Uterus (tissue), 2 donors: ENCODE measurements around the gene PNKD.

ENCODE experiments used
- CTCF ChIP-seq, 4 experiments: fragments of 200-600 bp in 2 of 4; fragments of 450-650 bp in 2 of 4; sonication (generic) in 2 of 4; IDR thresholded peaks; one replicate each; pipeline ENCODE4 v1.5.1; 2016 to 2019; ENCODE audit warnings: antibody characterized with exemption in 4 of 4, mild to moderate bottlenecking in 2 of 4, moderate library complexity in 1 of 4
- POLR2A ChIP-seq, 2 donors: fragments of 450-650 bp; IDR thresholded peaks; one replicate each; pipeline ENCODE4 v1.6.1; 2016; ENCODE audit warnings: antibody characterized with exemption in 2 of 2, mild to moderate bottlenecking in 1 of 2, moderate library complexity in 1 of 2

- TF ChIP-seq POLR2A (IDR thresholded peaks at IDR 0.05) (no peak), CTCF (IDR thresholded peaks at IDR 0.05) (no peak)
Observed at GRCh38 chr2:218276986-218277755, 6.9 kb downstream of the PNKD start.
